ENCODE data around the gene RPL4. TPM values are rescaled to one million over a fixed set of nuclear protein-coding genes. Genes with fewer than 3 reads are reported as not detected.

RPL4 gene
- total and polyA plus RNA-seq, 2 experiments from 2014 or later = 2,989 to 6,082 TPM

DNA sequence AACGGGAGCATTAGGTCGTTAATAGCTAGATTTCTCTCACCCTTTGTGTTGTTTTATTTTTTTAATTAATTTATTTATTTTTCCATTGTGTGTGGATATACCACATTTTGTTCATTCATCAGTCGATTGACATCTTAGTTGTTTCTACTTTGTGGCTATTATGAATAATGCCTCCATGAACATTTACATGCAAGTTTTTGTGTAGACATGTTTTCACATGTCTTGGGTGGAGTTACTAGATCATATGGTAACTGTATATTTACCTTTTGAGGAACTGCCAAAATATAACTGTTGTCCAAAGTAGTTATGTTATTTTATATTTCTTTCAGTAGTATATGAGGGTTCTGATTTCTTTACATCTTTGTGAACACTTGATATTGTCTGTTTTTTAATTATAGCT is 19.3 kb upstream of the RPL4 start:
- Mint-ChIP-seq H3K4me3 (no peak overlapping the region), H3K9me3 (no peaks in the 10 kb centered on the region), H3K36me3 (ENCODE audit: low read depth) (peaks cover 52% of the 10 kb centered on the region), H3K27me3 (ENCODE audit: insufficient read depth, low read depth, poor library complexity) (no peaks in the 10 kb centered on the region), H3K27ac (no peak overlapping the region), H3K4me1 (no peaks in the 10 kb centered on the region)
- DNase-seq (ENCODE audit: low spot score) (no peak), ATAC-seq (no peak)
- no peak overlapping the region for H3K27ac ChIP-seq (ENCODE audit: low read depth)
- no peaks in the 10 kb centered on the region for H3K27me3 ChIP-seq (ENCODE audit: insufficient read depth)
- H3K79me2 ChIP-seq (replicated peaks; ENCODE audit: insufficient read depth) = no peaks in the 10 kb centered on the region
- no peak overlapping the region for H3K4me3 ChIP-seq
- H2AFZ ChIP-seq = no peak overlapping the region
- H3K36me3 ChIP-seq (ENCODE audit: insufficient read depth) = peaks cover 51% of the 10 kb centered on the region
- TF ChIP-seq STAT1 (IDR thresholded peaks at IDR 0.05; ENCODE audit: unreplicated experiment) (no peak), POLR2AphosphoS5 (IDR thresholded peaks at IDR 0.05; ENCODE audit: low read depth) (no peak), CREB1 (CRISPR knock-in tag; IDR thresholded peaks at IDR 0.05; ENCODE audit: low read depth) (no peak), ZNF462 (CRISPR knock-in tag; IDR thresholded peaks at IDR 0.05) (no peak), ZNF114 (CRISPR knock-in tag; IDR thresholded peaks at IDR 0.05) (no peak), JUNB (IDR thresholded peaks at IDR 0.05; ENCODE audit: unreplicated experiment) (no peak), NANOG (IDR thresholded peaks at IDR 0.05; ENCODE audit: borderline replicate concordance) (no peak), ETS1 (IDR thresholded peaks at IDR 0.05) (no peak), EZH2 (IDR thresholded peaks at IDR 0.05; ENCODE audit: low read depth, unreplicated experiment) (no peak), ZNF331 (CRISPR knock-in tag; IDR thresholded peaks at IDR 0.05; ENCODE audit: low read depth) (no peak), REST (IDR thresholded peaks at IDR 0.05; ENCODE audit: unreplicated experiment) (no peak), EZH2phosphoT487 (IDR thresholded peaks at IDR 0.05; ENCODE audit: unreplicated experiment) (no peak)
- TF ChIP-seq, protein P1, sequence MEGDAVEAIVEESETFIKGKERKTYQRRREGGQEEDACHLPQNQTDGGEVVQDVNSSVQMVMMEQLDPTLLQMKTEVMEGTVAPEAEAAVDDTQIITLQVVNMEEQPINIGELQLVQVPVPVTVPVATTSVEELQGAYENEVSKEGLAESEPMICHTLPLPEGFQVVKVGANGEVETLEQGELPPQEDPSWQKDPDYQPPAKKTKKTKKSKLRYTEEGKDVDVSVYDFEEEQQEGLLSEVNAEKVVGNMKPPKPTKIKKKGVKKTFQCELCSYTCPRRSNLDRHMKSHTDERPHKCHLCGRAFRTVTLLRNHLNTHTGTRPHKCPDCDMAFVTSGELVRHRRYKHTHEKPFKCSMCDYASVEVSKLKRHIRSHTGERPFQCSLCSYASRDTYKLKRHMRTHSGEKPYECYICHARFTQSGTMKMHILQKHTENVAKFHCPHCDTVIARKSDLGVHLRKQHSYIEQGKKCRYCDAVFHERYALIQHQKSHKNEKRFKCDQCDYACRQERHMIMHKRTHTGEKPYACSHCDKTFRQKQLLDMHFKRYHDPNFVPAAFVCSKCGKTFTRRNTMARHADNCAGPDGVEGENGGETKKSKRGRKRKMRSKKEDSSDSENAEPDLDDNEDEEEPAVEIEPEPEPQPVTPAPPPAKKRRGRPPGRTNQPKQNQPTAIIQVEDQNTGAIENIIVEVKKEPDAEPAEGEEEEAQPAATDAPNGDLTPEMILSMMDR (conservative IDR thresholded peaks at IDR 0.05; ENCODE audit: low read depth in 2 of 2) = no peak
- H3K4me1 ChIP-seq (ENCODE audit: insufficient read depth) = no peaks in the 10 kb centered on the region
- no peaks in the 10 kb centered on the region for H3F3A ChIP-seq (replicated peaks; ENCODE audit: low read depth)
- H3K4me2 ChIP-seq = no peak overlapping the region
- H4K20me1 ChIP-seq (replicated peaks; ENCODE audit: insufficient read depth) = no peaks in the 10 kb centered on the region; the same call in 1 of the 2 replicates
- no peaks in the 10 kb centered on the region for H3K9me2 ChIP-seq (ENCODE audit: insufficient read depth)
